ENCODE results near the gene SEC16A. TPM values are rescaled to one million over a fixed set of nuclear protein-coding genes. Genes with fewer than 3 reads are reported as not detected.

SEC16A gene
- total and polyA plus RNA-seq, 7 experiments from 2014 or later: 25.4 to 88.5 (median 83.0) TPM

DNA sequence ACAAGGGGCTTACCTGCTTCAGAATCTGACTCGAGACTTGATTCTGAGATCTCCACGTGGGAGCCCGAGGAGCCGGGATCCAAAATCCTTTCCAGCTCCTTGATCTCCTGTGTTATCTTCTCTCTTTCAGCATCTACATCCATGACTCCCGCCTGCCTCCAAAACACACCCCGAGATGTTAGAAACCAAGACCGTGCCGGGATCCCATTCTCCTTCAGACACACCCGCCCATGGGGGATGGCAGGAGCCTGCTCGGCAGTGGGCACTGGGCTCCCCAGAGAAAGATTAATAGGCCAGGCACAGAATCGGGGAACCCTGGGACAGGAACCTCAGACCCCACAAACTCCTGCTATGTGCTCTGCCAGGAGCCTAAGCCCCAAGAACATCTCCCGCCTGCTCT lies 84.6 kb downstream of the SEC16A start:
- peaks cover 16 to 41% (median 26%) of the 10 kb centered on the region in 7 donors for H3K4me1 Mint-ChIP-seq
- no peaks in the 10 kb centered on the region for H3K9me3 Mint-ChIP-seq
- Histone ChIP-seq H3K36me3 (ENCODE audit: control insufficient read depth in 2 of 3, insufficient read depth in 3 of 3, low read length in 3 of 3) (peaks cover 0 to 64% (median 18%) of the 10 kb centered on the region in 3 experiments), H3K27me3 (ENCODE audit: control insufficient read depth in 2 of 2, insufficient read depth in 2 of 2, low read length in 2 of 2) (no peaks in the 10 kb centered on the region), H3K4me3 (ENCODE audit: low read length) (no peak overlapping the region), H3K9me3 (ENCODE audit: control insufficient read depth in 2 of 3, low read length in 3 of 3) (no peaks in the 10 kb centered on the region), H3K27ac (ENCODE audit: low read depth, low read length) (no peak overlapping the region), H3K4me1 (ENCODE audit: control insufficient read depth in 2 of 2, insufficient read depth in 2 of 2, low read length in 2 of 2) (peaks cover 16 to 19% of the 10 kb centered on the region in 2 donors)
- ChIA-PET CTCF (interaction anchor here (1.1 kb wide), 1 partner anchor 11 kb away, joined by 3 read pairs; no protein-coding TSS in a partner anchor), POLR2A (interaction anchor here (0.8 to 1.7 kb wide), 2 partner anchors 35 to 165 kb away, joined by 4 to 6 read pairs; partner anchors contain the start of gene DNLZ)
- peak overlapping the region in 2 of 9 donors; percentile 43 to 75 for H3K27ac Mint-ChIP-seq
- peaks cover 0 to 14% (median 0%) of the 10 kb centered on the region in 5 donors for H3K36me3 Mint-ChIP-seq
- peak overlapping the region; percentile 83 to 90 (median 86) for H3K4me3 Mint-ChIP-seq
- intact Hi-C loops (cut with micrococcal nuclease): no loop called here
- ATAC-seq (no peak), DNase-seq (no peak)
- no peaks in the 10 kb centered on the region for H3K27me3 Mint-ChIP-seq

DNA sequence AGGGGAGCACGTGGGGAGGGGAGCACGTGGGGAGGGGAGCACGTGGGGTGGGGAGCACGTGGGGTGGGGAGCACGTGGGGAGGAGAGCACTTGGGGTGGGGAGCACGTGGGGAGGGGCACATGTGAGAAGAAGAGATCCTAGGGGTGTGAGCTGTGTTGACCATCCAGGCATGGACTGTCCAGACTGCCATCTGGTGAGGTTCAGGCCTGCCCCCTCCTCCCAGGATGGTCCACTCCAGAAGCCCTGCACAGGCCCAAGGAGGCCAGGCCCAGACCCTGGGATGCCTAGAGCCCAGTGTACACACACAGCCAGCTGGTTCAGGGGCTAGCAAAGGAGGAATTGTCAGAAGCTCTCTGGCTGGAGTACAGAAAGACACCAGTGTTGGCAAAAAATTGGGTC lies 85.2 kb downstream of the SEC16A start:
- no peaks in the 10 kb centered on the region for H3K9me3 Mint-ChIP-seq
- H3K4me1 Mint-ChIP-seq: peaks cover 16 to 40% (median 24%) of the 10 kb centered on the region in 7 donors
- no peaks in the 10 kb centered on the region for H3K27me3 ChIP-seq (ENCODE audit: control insufficient read depth in 2 of 2, insufficient read depth in 2 of 2, low read length in 2 of 2)
- no peak overlapping the region for H3K4me3 ChIP-seq (ENCODE audit: low read length)
- H3K9me3 ChIP-seq (ENCODE audit: control insufficient read depth in 2 of 3, low read length in 3 of 3): no peaks in the 10 kb centered on the region
- ChIA-PET POLR2A (interaction anchor here (0.7 to 1.7 kb wide), 2 partner anchors 34 to 139 kb away, joined by 3 to 6 read pairs; partner anchors contain the start of gene DNLZ), CTCF (interaction anchor here (1.1 kb wide), 1 partner anchor 12 kb away, joined by 3 read pairs; no protein-coding TSS in a partner anchor)
- H3K27me3 Mint-ChIP-seq: no peaks in the 10 kb centered on the region
- peaks cover 13 to 17% of the 10 kb centered on the region in 2 donors for H3K4me1 ChIP-seq (ENCODE audit: control insufficient read depth in 2 of 2, insufficient read depth in 2 of 2, low read length in 2 of 2)
- intact Hi-C loops (cut with micrococcal nuclease): no loop called here
- H3K4me3 Mint-ChIP-seq: peak overlapping the region in 2 of 10 donors; percentile 86 to 89
- no peak overlapping the region for H3K27ac Mint-ChIP-seq
- ATAC-seq (no peak), DNase-seq (no peak)
- peaks cover 0 to 14% (median 0%) of the 10 kb centered on the region in 5 donors for H3K36me3 Mint-ChIP-seq
- H3K27ac ChIP-seq (ENCODE audit: low read depth, low read length): no peak overlapping the region
- peaks cover 0 to 68% (median 18%) of the 10 kb centered on the region in 3 experiments for H3K36me3 ChIP-seq (ENCODE audit: control insufficient read depth in 2 of 3, insufficient read depth in 3 of 3, low read length in 3 of 3)

DNA sequence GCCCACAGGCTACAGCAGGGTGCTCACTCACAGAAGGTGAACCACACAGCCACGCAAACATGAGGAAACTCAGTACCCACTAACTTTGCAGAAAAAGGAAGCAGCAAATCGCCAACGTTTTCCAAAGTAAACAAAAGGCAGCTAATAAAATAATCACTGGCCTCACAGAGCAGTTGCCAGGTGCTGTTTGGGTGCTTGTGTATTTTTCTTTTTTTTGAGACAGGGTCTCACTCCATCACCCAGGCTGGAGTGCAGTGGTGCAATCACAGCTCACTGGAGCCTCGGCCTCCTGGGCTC lies 86.7 kb downstream of the SEC16A start:
- Mint-ChIP-seq H3K36me3 (peaks cover 0 to 22% (median 4%) of the 10 kb centered on the region in 5 donors), H3K4me3 (no peak overlapping the region), H3K4me1 (peaks cover 12 to 28% (median 15%) of the 10 kb centered on the region in 7 donors), H3K27me3 (no peaks in the 10 kb centered on the region), H3K9me3 (no peaks in the 10 kb centered on the region), H3K27ac (no peak overlapping the region)
- intact Hi-C loops (cut with micrococcal nuclease): no loop called here
- Histone ChIP-seq H3K27me3 (ENCODE audit: control insufficient read depth in 2 of 2, insufficient read depth in 2 of 2, low read length in 2 of 2) (no peaks in the 10 kb centered on the region), H3K4me3 (ENCODE audit: low read length) (no peak overlapping the region), H3K36me3 (ENCODE audit: control insufficient read depth in 2 of 3, insufficient read depth in 3 of 3, low read length in 3 of 3) (peaks cover 3 to 71% (median 18%) of the 10 kb centered on the region in 3 experiments), H3K4me1 (ENCODE audit: control insufficient read depth in 2 of 2, insufficient read depth in 2 of 2, low read length in 2 of 2) (peaks cover 12 to 17% of the 10 kb centered on the region in 2 donors), H3K27ac (ENCODE audit: low read depth, low read length) (no peak overlapping the region), H3K9me3 (ENCODE audit: control insufficient read depth in 2 of 3, low read length in 3 of 3) (no peaks in the 10 kb centered on the region)
- CTCF ChIA-PET: interaction anchor here (0.6 kb wide), 1 partner anchor 596 kb away, joined by 3 read pairs; no protein-coding TSS in a partner anchor
- POLR2A ChIA-PET: interaction anchor here (1.5 kb wide), 1 partner anchor 15 kb away, joined by 6 read pairs; the partner anchor contains the start of genes ENTR1 and PMPCA
- no peak for ATAC-seq
- DNase-seq: no peak

- ChIA-PET CTCF (interaction anchor here (0.6 kb wide), 1 partner anchor 597 kb away, joined by 3 read pairs; no protein-coding TSS in a partner anchor), POLR2A (interaction anchor here (1.5 kb wide), 1 partner anchor 15 kb away, joined by 6 read pairs; the partner anchor contains the start of genes ENTR1 and PMPCA)
- Histone ChIP-seq H3K27me3 (ENCODE audit: control insufficient read depth in 2 of 2, insufficient read depth in 2 of 2, low read length in 2 of 2) (no peaks in the 10 kb centered on the region), H3K36me3 (ENCODE audit: control insufficient read depth in 2 of 3, insufficient read depth in 3 of 3, low read length in 3 of 3) (peaks cover 3 to 74% (median 18%) of the 10 kb centered on the region in 3 experiments), H3K4me1 (ENCODE audit: control insufficient read depth in 2 of 2, insufficient read depth in 2 of 2, low read length in 2 of 2) (peaks cover 12 to 15% of the 10 kb centered on the region in 2 donors), H3K9me3 (ENCODE audit: control insufficient read depth in 2 of 3, low read length in 3 of 3) (no peaks in the 10 kb centered on the region), H3K27ac (ENCODE audit: low read depth, low read length) (no peak overlapping the region), H3K4me3 (ENCODE audit: low read length) (no peak overlapping the region)
- Mint-ChIP-seq H3K27me3 (no peaks in the 10 kb centered on the region), H3K4me1 (peaks cover 11 to 25% (median 13%) of the 10 kb centered on the region in 7 donors), H3K36me3 (peaks cover 0 to 25% (median 5%) of the 10 kb centered on the region in 5 donors), H3K9me3 (no peaks in the 10 kb centered on the region), H3K4me3 (no peak overlapping the region), H3K27ac (peak overlapping the region in 1 of 9 donors; percentile 38)
- DNase-seq (no peak), ATAC-seq (no peak)
- intact Hi-C loops (cut with micrococcal nuclease): no loop called here
These were observed 87.3 kb downstream of the SEC16A start for GRCh38 chr9:136395345-136396218.

DNA sequence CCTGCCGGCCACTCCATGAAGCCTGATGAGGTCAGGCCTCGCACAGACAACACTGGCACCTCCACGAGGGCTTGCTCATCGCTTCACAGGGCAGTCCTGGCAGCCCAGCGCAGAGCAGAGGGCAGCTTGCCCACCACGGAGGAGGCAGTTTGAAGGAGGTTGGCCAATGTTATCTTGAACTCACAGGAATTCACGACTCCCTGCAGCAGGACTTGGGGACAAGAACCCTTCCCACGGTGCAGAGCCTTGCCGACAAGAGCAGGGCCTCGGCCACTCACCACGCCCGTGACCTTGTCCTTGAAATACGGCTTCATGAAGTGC lies 87.9 kb downstream of the SEC16A start:
- peak overlapping the region in 1 of 9 donors; percentile 38 for H3K27ac Mint-ChIP-seq
- ATAC-seq: no peak
- peaks cover 3 to 75% (median 18%) of the 10 kb centered on the region in 3 experiments for H3K36me3 ChIP-seq (ENCODE audit: control insufficient read depth in 2 of 3, insufficient read depth in 3 of 3, low read length in 3 of 3)

DNA sequence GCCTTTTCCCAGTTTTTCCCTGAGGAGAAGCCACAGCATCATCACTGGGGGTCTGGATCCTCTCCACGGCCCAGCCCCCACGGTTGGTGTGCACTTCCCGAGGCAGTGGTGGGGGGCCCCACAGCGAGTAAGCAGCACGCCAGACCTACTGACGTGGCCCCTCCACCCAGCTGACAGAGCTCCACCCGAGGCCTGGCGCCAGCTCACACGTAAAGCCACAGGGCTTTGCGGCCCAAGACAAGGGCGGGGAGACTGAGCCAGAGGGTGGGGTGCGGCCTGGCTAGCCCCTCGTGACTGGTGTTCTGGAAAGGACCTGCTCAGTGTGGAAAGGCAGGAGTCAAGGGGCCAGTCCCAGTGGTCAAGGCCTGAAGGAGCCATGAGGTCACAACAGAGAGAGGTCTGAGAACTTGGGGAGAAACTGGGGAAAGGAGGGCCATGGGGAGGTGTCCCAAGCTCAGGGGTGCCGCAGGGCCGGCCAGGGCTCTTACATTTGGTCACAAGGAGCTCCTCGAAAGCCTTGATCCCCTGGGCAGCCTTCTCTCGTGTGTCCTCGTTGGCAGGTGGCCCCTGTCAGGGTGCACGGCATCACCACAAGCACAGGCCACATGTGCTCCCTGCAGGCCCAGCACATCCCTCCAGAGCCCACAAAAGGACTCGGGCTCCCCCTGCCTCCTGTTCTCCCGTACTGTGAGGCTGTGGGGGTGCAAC lies 88.4 kb downstream of the SEC16A start:
- Mint-ChIP-seq H3K4me3 (no peak overlapping the region), H3K27me3 (no peaks in the 10 kb centered on the region), H3K36me3 (peaks cover 0 to 31% (median 10%) of the 10 kb centered on the region in 5 donors), H3K27ac (no peak overlapping the region), H3K9me3 (no peaks in the 10 kb centered on the region), H3K4me1 (peaks cover 8 to 22% (median 11%) of the 10 kb centered on the region in 7 donors)
- ATAC-seq (no peak), DNase-seq (no peak)
- POLR2A ChIA-PET: interaction anchor here (0.7 to 0.9 kb wide), 2 partner anchors 14 to 15 kb away, joined by 3 to 4 read pairs; no protein-coding TSS in a partner anchor
- no peak overlapping the region for H3K27ac ChIP-seq (ENCODE audit: low read depth, low read length)
- CTCF ChIA-PET: no interaction called here
- peaks cover 3 to 81% (median 18%) of the 10 kb centered on the region in 3 experiments for H3K36me3 ChIP-seq (ENCODE audit: control insufficient read depth in 2 of 3, insufficient read depth in 3 of 3, low read length in 3 of 3)
- no peaks in the 10 kb centered on the region for H3K27me3 ChIP-seq (ENCODE audit: control insufficient read depth in 2 of 2, insufficient read depth in 2 of 2, low read length in 2 of 2)
- intact Hi-C loops (cut with micrococcal nuclease): no loop called here
- peaks cover 7 to 11% of the 10 kb centered on the region in 2 donors for H3K4me1 ChIP-seq (ENCODE audit: control insufficient read depth in 2 of 2, insufficient read depth in 2 of 2, low read length in 2 of 2)
- no peak overlapping the region for H3K4me3 ChIP-seq (ENCODE audit: low read length)
- no peaks in the 10 kb centered on the region for H3K9me3 ChIP-seq (ENCODE audit: control insufficient read depth in 2 of 3, low read length in 3 of 3)

More for the DNA sequence above, 87.9 kb downstream of the SEC16A start:
- no peak overlapping the region for H3K4me3 ChIP-seq (ENCODE audit: low read length)
- intact Hi-C loops (cut with micrococcal nuclease): no loop called here
- no peaks in the 10 kb centered on the region for H3K9me3 Mint-ChIP-seq
- no peak overlapping the region for H3K4me3 Mint-ChIP-seq
- no peak for DNase-seq
- no peaks in the 10 kb centered on the region for H3K27me3 ChIP-seq (ENCODE audit: control insufficient read depth in 2 of 2, insufficient read depth in 2 of 2, low read length in 2 of 2)
- H3K4me1 ChIP-seq (ENCODE audit: control insufficient read depth in 2 of 2, insufficient read depth in 2 of 2, low read length in 2 of 2): peaks cover 7 to 11% of the 10 kb centered on the region in 2 donors
- ChIA-PET CTCF (no interaction called here), POLR2A (interaction anchor here (0.9 kb wide), 1 partner anchor 13 kb away, joined by 4 read pairs; no protein-coding TSS in a partner anchor)
- H3K36me3 Mint-ChIP-seq: peaks cover 0 to 26% (median 6%) of the 10 kb centered on the region in 5 donors
- H3K9me3 ChIP-seq (ENCODE audit: control insufficient read depth in 2 of 3, low read length in 3 of 3): no peaks in the 10 kb centered on the region
- H3K27ac ChIP-seq (ENCODE audit: low read depth, low read length): no peak overlapping the region
- no peaks in the 10 kb centered on the region for H3K27me3 Mint-ChIP-seq
- peaks cover 8 to 22% (median 11%) of the 10 kb centered on the region in 7 donors for H3K4me1 Mint-ChIP-seq

Data from naive thymus-derived CD4-positive, alpha-beta T cell (primary cell).